Calu3 (cell line): ENCODE measurements around the gene LDLRAD4. TPM values are rescaled to one million over a fixed set of nuclear protein-coding genes. Genes with fewer than 3 reads are reported as not detected.

Source experiments
- BruUV-seq: library from RNA; stranded (reverse); fragments of 400-500 nt; replicated peaks from 2 replicates; lab custom pipeline; 2021; lab: Mats Ljungman, UMichigan
- CTCF ChIA-PET: fragments of 300-600 bp; sonication (Branson Sonifier 250); formaldehyde crosslinking; loops from one replicate; lab custom pipeline; 2022; ENCODE audit warnings: antibody characterized with exemption; lab: Charles Lee
- DNase-seq: peaks from one replicate; pipeline ENCODE4 v3.0.0; 2022
- H3K27ac Mint-ChIP-seq: one replicate; pipeline ENCODE4 v1.8.0; 2022; ENCODE audit warnings: mixed read lengths; ENCODE audit not compliant: unreplicated experiment
- H3K27me3 Mint-ChIP-seq: one replicate; pipeline ENCODE4 v1.8.0; 2022; ENCODE audit warnings: mixed read lengths; ENCODE audit not compliant: unreplicated experiment
- H3K36me3 Mint-ChIP-seq: one replicate; pipeline ENCODE4 v1.8.0; 2022; ENCODE audit warnings: mild to moderate bottlenecking, moderate library complexity, mixed read lengths; ENCODE audit not compliant: insufficient read depth, unreplicated experiment
- H3K4me1 Mint-ChIP-seq: one replicate; pipeline ENCODE4 v1.8.0; 2022; ENCODE audit warnings: mild to moderate bottlenecking, low read depth, mixed read lengths; ENCODE audit not compliant: unreplicated experiment
- H3K4me3 Mint-ChIP-seq: one replicate; pipeline ENCODE4 v1.8.0; 2022; ENCODE audit warnings: mild to moderate bottlenecking, low read depth, moderate library complexity, mixed read lengths; ENCODE audit not compliant: unreplicated experiment
- H3K9me3 Mint-ChIP-seq: one replicate; pipeline ENCODE4 v1.8.0; 2022; ENCODE audit warnings: low read depth, mixed read lengths; ENCODE audit not compliant: unreplicated experiment
- intact Hi-C: fragments of 100-400 bp; cut with micrococcal nuclease; formaldehyde crosslinking; loops from one replicate; pipeline ENCODE4 v1.10.0; 2022; ENCODE audit not compliant: unreplicated experiment
- total RNA-seq: library from RNA; stranded (reverse); gene quantifications from 2 replicates; pipeline ENCODE4 v1.2.3, GENCODE V29; 2022
- TF ChIP-seq, protein P1 (sequence below): fragments of 200-600 bp; IDR thresholded peaks from one replicate; pipeline ENCODE4 v1.8.0; 2022; ENCODE audit warnings: antibody characterized with exemption; ENCODE audit not compliant: unreplicated experiment

The LDLRAD4 gene
- total RNA-seq, 1 experiment from 2014 or later = 0.50 TPM

DNA sequence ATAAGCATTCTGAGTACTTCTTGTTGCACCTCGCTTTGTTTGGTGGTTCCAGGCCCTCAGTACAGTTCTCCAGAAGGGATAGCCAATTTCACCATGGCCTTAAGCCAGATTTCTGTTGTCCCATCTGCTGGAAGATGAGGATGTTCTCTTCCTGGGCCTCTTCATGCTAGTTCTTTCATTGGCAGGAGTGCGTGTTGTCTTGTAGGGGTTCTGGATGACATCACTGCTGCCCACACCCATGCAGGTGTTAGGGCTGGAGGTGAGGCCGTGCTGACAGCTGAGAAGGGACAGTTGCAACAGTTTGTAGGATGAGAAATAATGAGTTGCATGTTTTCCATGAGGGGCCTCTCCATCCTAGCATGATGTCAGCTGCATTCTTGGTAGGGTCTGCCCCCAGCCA is 142.9 kb downstream of the LDLRAD4 start:
- BruUV-seq = no TSS peak
- Mint-ChIP-seq H3K27me3 (peaks cover 23% of the 10 kb centered on the region), H3K27ac (no peak overlapping the region), H3K36me3 (no peaks in the 10 kb centered on the region), H3K4me1 (no peaks in the 10 kb centered on the region), H3K9me3 (no peaks in the 10 kb centered on the region), H3K4me3 (no peak overlapping the region)
- DNase-seq = no peak
- intact Hi-C loops = no loop called here
- CTCF ChIA-PET = no interaction called here
- TF ChIP-seq, protein P1, sequence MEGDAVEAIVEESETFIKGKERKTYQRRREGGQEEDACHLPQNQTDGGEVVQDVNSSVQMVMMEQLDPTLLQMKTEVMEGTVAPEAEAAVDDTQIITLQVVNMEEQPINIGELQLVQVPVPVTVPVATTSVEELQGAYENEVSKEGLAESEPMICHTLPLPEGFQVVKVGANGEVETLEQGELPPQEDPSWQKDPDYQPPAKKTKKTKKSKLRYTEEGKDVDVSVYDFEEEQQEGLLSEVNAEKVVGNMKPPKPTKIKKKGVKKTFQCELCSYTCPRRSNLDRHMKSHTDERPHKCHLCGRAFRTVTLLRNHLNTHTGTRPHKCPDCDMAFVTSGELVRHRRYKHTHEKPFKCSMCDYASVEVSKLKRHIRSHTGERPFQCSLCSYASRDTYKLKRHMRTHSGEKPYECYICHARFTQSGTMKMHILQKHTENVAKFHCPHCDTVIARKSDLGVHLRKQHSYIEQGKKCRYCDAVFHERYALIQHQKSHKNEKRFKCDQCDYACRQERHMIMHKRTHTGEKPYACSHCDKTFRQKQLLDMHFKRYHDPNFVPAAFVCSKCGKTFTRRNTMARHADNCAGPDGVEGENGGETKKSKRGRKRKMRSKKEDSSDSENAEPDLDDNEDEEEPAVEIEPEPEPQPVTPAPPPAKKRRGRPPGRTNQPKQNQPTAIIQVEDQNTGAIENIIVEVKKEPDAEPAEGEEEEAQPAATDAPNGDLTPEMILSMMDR = no peak

DNA sequence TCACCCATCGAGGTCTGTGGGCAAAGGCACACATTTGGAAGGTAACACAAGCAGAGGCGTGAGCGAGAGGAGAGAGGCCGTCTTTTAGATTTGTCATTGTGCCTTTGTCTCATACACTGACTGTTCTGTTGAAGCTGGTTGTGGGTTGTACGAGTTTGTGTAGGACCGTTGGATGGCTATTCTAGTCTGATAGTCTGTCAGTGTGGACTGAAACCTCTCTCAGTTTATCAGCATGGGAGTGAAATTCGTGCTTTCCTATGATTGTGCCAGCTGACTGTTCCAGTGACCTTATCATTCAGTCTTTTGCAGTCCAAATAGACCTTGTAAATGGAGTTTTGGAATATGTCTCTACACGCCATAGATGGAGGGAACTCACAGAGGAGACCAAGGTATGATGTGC is 143.5 kb downstream of the LDLRAD4 start:
- no peak for DNase-seq
- Mint-ChIP-seq H3K27ac (no peak overlapping the region), H3K4me3 (no peak overlapping the region), H3K36me3 (no peaks in the 10 kb centered on the region), H3K27me3 (peaks cover 29% of the 10 kb centered on the region), H3K9me3 (no peaks in the 10 kb centered on the region), H3K4me1 (no peaks in the 10 kb centered on the region)
- no TSS peak for BruUV-seq
- CTCF ChIA-PET = no interaction called here
- TF ChIP-seq, protein P1 = no peak
- intact Hi-C loops = no loop called here

DNA sequence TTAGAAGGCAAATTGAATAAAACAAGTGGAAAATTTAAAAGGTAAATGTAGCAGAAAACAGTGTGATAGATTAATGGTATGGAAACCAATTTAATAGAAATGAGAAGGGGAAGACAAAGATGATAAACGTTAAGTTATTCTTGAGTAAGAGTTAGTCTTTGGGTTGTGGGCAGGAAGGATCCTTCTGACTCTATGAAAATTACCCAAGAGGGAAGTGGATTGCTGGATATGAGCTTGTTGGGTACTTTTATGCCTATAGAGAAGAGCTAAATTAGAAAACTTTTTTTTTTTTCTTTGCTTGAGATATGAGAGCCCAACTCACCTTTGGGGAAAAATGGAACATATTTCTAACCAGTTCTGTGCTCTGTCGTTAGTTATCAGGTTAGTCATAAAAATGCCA is 144.0 kb downstream of the LDLRAD4 start:
- Mint-ChIP-seq H3K36me3 (no peaks in the 10 kb centered on the region), H3K4me1 (no peaks in the 10 kb centered on the region), H3K4me3 (no peak overlapping the region)

DNA sequence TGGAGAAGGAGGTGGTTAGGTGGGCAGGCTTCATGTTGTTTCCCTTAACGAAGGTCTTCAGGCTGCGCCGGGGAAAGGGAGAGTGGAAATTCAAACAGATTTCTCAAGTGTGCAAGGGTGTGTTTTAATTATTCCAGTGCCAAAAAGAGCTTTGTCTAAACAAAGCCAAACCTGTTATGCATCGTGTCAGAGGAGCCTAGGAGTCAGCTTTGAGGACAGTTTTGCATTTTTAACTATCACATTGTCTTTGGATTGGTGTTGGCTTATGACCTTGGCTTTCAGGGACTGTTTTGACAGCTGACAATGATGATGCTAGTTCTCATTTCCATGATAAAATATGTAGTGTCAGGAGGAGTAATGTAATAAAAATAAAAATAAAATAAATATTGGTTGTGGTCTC is 144.8 kb downstream of the LDLRAD4 start:
- intact Hi-C loops = no loop called here
- H3K4me1 Mint-ChIP-seq = no peaks in the 10 kb centered on the region
- CTCF ChIA-PET = no interaction called here
- H3K4me3 Mint-ChIP-seq = no peak overlapping the region
- no peaks in the 10 kb centered on the region for H3K36me3 Mint-ChIP-seq
- TF ChIP-seq, protein P1 = no peak
- no TSS peak for BruUV-seq
- no peaks in the 10 kb centered on the region for H3K9me3 Mint-ChIP-seq
- peaks cover 42% of the 10 kb centered on the region for H3K27me3 Mint-ChIP-seq
- no peak overlapping the region for H3K27ac Mint-ChIP-seq
- no peak for DNase-seq

More for the DNA sequence above, 144.0 kb downstream of the LDLRAD4 start:
- TF ChIP-seq, protein P1 = no peak
- intact Hi-C loops = no loop called here
- no TSS peak for BruUV-seq
- CTCF ChIA-PET = no interaction called here
- no peaks in the 10 kb centered on the region for H3K9me3 Mint-ChIP-seq
- H3K27ac Mint-ChIP-seq = no peak overlapping the region
- peaks cover 35% of the 10 kb centered on the region for H3K27me3 Mint-ChIP-seq
- no peak for DNase-seq
